Measurements from ENCODE around the gene ADAM12.

Gene ADAM12

GRCh38 chr10:126075009-126075408 lies 313.3 kb downstream of the ADAM12 start:
- no peak for DNase-seq (ENCODE audit: extremely low spot score, insufficient read length, low read depth)
- no peak for FAIRE-seq

GRCh38 chr10:126074291-126074690 lies 314.0 kb downstream of the ADAM12 start:
- FAIRE-seq (no peak), DNase-seq (ENCODE audit: extremely low spot score, insufficient read length, low read depth) (no peak)

- DNase-seq (ENCODE audit: extremely low spot score, insufficient read length, low read depth) (no peak), FAIRE-seq (no peak)
Measured at GRCh38 chr10:126073606-126074005, 314.7 kb downstream of the ADAM12 start.

- DNase-seq (ENCODE audit: extremely low spot score, insufficient read length, low read depth) (no peak), FAIRE-seq (no peak)
Measured at GRCh38 chr10:126072622-126073021, 315.7 kb downstream of the ADAM12 start.

- DNase-seq (ENCODE audit: extremely low spot score, insufficient read length, low read depth), result no peak
- FAIRE-seq, result no peak
Measured at GRCh38 chr10:126070476-126071215, 317.6 kb downstream of the ADAM12 start.

GRCh38 chr10:126068322-126068721 lies 320.0 kb downstream of the ADAM12 start:
- DNase-seq (ENCODE audit: extremely low spot score, insufficient read length, low read depth), result no peak
- FAIRE-seq, result no peak

GRCh38 chr10:126066456-126066855 lies 321.8 kb downstream of the ADAM12 start:
- DNase-seq (ENCODE audit: extremely low spot score, insufficient read length, low read depth), result no peak
- no peak for FAIRE-seq

GRCh38 chr10:126065751-126066377 lies 322.4 kb downstream of the ADAM12 start:
- FAIRE-seq (no peak), DNase-seq (ENCODE audit: extremely low spot score, insufficient read length, low read depth) (no peak)

- no peak for DNase-seq (ENCODE audit: extremely low spot score, insufficient read length, low read depth)
- no peak for FAIRE-seq
Measured at GRCh38 chr10:126064512-126064911, 323.8 kb downstream of the ADAM12 start.

- FAIRE-seq, result no peak
- no peak for DNase-seq (ENCODE audit: extremely low spot score, insufficient read length, low read depth)
Measured at GRCh38 chr10:126063353-126063791, 324.9 kb downstream of the ADAM12 start.

GRCh38 chr10:126062131-126063032 lies 325.9 kb downstream of the ADAM12 start:
- no peak for FAIRE-seq
- DNase-seq (ENCODE audit: extremely low spot score, insufficient read length, low read depth), result no peak

GRCh38 chr10:126061526-126061925 lies 326.8 kb downstream of the ADAM12 start:
- no peak for FAIRE-seq

GRCh38 chr10:126060261-126060931 lies 327.9 kb downstream of the ADAM12 start:
- DNase-seq (ENCODE audit: extremely low spot score, insufficient read length, low read depth), result no peak
- FAIRE-seq, result no peak

More at GRCh38 chr10:126061526-126061925, 326.8 kb downstream of the ADAM12 start:
- DNase-seq (ENCODE audit: extremely low spot score, insufficient read length, low read depth), result no peak

GRCh38 chr10:126059076-126059826 lies 329.0 kb downstream of the ADAM12 start:
- DNase-seq (ENCODE audit: extremely low spot score, insufficient read length, low read depth) (no peak), FAIRE-seq (no peak)

- FAIRE-seq (no peak), DNase-seq (ENCODE audit: extremely low spot score, insufficient read length, low read depth) (no peak)
Measured at GRCh38 chr10:126058507-126058906, 329.8 kb downstream of the ADAM12 start.

- DNase-seq (ENCODE audit: extremely low spot score, insufficient read length, low read depth) (no peak), FAIRE-seq (no peak)
Measured at GRCh38 chr10:126058104-126058503, 330.2 kb downstream of the ADAM12 start.

- DNase-seq (ENCODE audit: extremely low spot score, insufficient read length, low read depth), result no peak
- no peak for FAIRE-seq
Measured at GRCh38 chr10:126057494-126057893, 330.8 kb downstream of the ADAM12 start.

- DNase-seq (ENCODE audit: extremely low spot score, insufficient read length, low read depth) (no peak), FAIRE-seq (no peak)
Measured at GRCh38 chr10:126054191-126054590, 334.1 kb downstream of the ADAM12 start.

GRCh38 chr10:126052171-126052570 lies 336.1 kb downstream of the ADAM12 start:
- FAIRE-seq, result no peak
- no peak for DNase-seq (ENCODE audit: extremely low spot score, insufficient read length, low read depth)

All from GM18507 (cell line).